IPS-18a (cell line): Measurements from ENCODE around the gene GDPGP1.

Experiments used
- H3K27ac ChIP-seq: one replicate; pipeline ENCODE4 v1.5.1; 2013; ENCODE audit warnings: low read length
- H3K27me3 ChIP-seq: one replicate; pipeline ENCODE4 v1.6.1; 2013; ENCODE audit warnings: mild to moderate bottlenecking, low read length; ENCODE audit not compliant: control insufficient read depth, insufficient read depth
- H3K36me3 ChIP-seq: one replicate; pipeline ENCODE4 v1.6.1; 2013; ENCODE audit warnings: low read depth, low read length; ENCODE audit not compliant: control insufficient read depth
- H3K4me1 ChIP-seq: one replicate; pipeline ENCODE4 v1.6.1; 2013; ENCODE audit warnings: low read depth, low read length; ENCODE audit not compliant: control insufficient read depth
- H3K4me3 ChIP-seq: one replicate; pipeline ENCODE4 v1.5.1; 2013; ENCODE audit warnings: low read length
- H3K9ac ChIP-seq: one replicate; pipeline ENCODE4 v1.6.1; 2013; ENCODE audit warnings: mild to moderate bottlenecking, low read length, moderate library complexity
- H3K9me3 ChIP-seq: one replicate; pipeline ENCODE4 v1.6.1; 2013; ENCODE audit warnings: low read depth, low read length; ENCODE audit not compliant: control insufficient read depth

Gene GDPGP1

DNA sequence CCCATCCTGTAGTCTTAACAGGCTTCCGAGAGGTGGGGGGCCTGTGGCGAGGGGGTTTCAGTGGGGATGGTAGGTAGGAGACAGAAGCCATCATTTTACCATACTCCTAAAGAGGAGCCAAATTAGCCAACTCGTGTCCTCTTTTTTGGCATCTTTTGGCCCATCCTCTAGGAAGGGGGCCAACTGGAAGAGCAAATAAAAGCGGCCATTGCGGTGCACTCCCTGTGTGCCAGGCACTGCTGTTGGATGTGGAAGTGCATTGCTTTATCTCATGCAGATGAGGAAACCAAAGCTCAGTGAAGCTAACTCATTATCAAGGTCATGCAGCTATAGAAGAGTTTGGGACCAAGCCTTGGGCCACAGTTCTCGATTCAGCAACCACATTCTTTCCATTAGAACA is 26.8 kb upstream of the GDPGP1 start:
- H3K36me3 ChIP-seq, result peaks cover 12% of the 10 kb centered on the region
- H3K9ac ChIP-seq, result no peak overlapping the region
- peaks cover 11% of the 10 kb centered on the region for H3K4me1 ChIP-seq
- H3K9me3 ChIP-seq, result no peaks in the 10 kb centered on the region
- H3K27me3 ChIP-seq, result no peaks in the 10 kb centered on the region
- no peak overlapping the region for H3K27ac ChIP-seq
- no peak overlapping the region for H3K4me3 ChIP-seq

DNA sequence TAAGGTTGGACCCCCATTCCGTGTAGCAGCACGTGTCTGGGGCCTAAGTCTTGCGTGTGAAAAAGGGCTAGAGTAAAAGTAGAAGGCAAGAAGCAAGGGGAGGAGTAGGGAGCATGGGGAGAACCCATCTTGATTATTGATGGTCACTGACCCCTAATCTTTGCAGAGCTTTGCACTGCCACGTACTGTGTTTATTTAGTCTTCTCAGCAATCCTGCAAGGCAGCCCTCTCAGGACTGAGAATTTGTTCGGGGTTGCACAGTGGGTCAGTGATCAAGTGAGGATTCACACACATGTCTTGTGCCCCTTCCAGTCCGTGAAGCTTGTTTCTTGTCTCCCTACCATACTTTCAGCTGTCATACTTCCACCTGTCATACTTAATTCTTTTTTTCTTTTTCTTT is 25.7 kb upstream of the GDPGP1 start:
- Histone ChIP-seq H3K9ac (no peak overlapping the region), H3K4me1 (peaks cover 3% of the 10 kb centered on the region), H3K9me3 (no peaks in the 10 kb centered on the region), H3K27ac (no peak overlapping the region), H3K27me3 (no peaks in the 10 kb centered on the region), H3K36me3 (peaks cover 12% of the 10 kb centered on the region), H3K4me3 (no peak overlapping the region)

DNA sequence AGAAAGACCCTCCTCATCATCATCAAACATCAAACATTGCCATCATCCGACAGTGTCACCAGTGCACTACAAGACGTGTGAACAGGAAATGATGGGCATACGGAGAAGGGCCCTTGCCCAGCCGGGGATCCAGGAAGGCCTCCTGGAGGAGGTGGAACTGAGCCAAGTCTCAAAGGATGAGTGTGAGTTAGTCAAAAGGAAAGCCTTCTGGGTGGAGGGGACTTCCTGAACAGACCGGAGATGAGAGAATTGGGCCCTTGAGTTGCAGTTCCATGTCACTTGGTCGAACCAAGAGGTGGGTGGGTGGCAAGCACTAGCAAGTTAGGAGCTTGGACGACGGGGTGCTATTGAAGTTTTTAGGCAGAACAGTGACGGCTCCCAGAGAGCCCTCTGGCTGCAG is 24.4 kb upstream of the GDPGP1 start:
- H3K9me3 ChIP-seq, result no peaks in the 10 kb centered on the region
- no peaks in the 10 kb centered on the region for H3K4me1 ChIP-seq
- H3K27ac ChIP-seq, result no peak overlapping the region
- H3K36me3 ChIP-seq, result peaks cover 12% of the 10 kb centered on the region
- H3K4me3 ChIP-seq, result no peak overlapping the region
- no peaks in the 10 kb centered on the region for H3K27me3 ChIP-seq
- H3K9ac ChIP-seq, result no peak overlapping the region

DNA sequence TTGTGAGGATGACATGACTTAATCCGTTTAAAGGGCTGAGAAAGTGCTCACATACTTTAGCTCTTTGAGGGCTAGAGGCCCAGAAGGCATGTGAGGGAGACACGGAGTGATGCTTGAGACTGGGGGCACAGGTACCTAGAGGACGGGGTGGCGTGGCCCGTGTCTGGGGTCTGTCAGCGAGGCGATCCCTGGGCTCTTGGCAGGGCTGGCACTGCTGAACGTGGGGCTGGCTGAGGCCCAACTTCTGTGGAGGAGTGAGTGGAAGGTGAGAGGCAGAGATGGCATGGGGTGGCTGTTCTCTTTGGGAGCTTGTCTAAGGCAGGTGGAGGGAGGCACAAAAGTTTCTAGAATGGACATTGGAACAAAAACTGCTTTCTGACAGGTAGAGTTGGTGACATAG is 23.4 kb upstream of the GDPGP1 start:
- H3K36me3 ChIP-seq, result peaks cover 12% of the 10 kb centered on the region
- no peaks in the 10 kb centered on the region for H3K9me3 ChIP-seq
- no peaks in the 10 kb centered on the region for H3K27me3 ChIP-seq
- no peak overlapping the region for H3K9ac ChIP-seq
- H3K4me3 ChIP-seq, result no peak overlapping the region
- no peaks in the 10 kb centered on the region for H3K4me1 ChIP-seq
- H3K27ac ChIP-seq, result no peak overlapping the region

DNA sequence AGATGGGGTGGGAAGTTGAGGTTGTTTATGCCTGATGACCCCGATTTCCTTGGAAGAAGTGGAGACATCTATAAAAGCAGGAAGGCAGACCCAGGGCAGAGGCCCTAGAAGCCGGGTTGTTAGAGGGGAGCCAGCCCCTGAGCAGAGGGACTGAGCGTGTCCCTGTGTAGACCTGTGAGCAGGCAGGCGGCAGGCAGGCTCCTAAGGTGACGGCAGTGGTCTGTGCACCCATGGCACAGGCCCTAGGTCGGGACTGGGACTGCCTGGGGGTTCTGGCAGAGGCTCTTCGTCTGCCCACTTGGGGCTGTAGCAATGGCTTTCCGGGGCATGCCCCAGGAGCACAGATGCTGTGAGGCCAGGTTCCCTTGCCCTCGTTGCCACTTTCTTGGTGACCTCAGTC is 23.0 kb upstream of the GDPGP1 start:
- Histone ChIP-seq H3K27ac (no peak overlapping the region), H3K27me3 (no peaks in the 10 kb centered on the region), H3K36me3 (peaks cover 12% of the 10 kb centered on the region), H3K4me1 (no peaks in the 10 kb centered on the region), H3K9ac (no peak overlapping the region), H3K9me3 (no peaks in the 10 kb centered on the region), H3K4me3 (no peak overlapping the region)

DNA sequence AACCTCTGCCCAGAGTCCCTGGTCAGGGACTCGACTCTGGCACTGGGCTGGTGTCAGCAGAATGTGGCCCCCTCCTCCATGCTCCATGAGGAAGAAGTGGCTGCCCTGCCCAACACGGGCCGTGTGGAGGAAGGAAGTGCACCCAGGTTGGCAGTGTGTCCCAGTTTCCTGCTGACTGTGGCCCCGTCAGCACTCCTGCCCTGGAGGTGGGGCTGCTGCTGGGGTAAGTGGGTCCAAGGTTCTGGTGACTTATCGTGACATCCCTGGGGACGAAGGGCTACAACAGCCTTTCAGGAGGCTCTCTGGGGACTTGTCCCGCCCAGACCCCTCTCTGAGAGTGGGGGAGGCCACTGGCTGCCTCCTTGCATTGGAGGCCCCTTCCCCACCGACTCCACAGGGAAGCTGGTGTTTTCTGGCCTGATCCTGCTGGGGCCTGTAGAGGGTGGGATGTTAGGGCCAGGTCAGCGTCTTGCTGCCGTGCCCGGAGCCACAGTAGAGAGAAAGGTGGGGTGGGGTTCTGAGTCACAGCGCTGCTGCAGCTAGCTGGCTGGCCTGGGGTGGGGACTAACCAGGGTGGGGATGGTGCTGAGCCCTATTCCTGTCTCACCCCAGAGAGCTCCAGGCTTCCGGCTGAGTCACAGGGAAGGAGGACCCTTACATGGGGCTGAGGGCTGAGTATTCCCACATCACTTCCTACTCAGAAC is 22.4 kb upstream of the GDPGP1 start:
- Histone ChIP-seq H3K27ac (no peak overlapping the region), H3K4me3 (no peak overlapping the region), H3K27me3 (no peaks in the 10 kb centered on the region), H3K9ac (no peak overlapping the region), H3K36me3 (peaks cover 8% of the 10 kb centered on the region), H3K4me1 (no peaks in the 10 kb centered on the region), H3K9me3 (no peaks in the 10 kb centered on the region)

DNA sequence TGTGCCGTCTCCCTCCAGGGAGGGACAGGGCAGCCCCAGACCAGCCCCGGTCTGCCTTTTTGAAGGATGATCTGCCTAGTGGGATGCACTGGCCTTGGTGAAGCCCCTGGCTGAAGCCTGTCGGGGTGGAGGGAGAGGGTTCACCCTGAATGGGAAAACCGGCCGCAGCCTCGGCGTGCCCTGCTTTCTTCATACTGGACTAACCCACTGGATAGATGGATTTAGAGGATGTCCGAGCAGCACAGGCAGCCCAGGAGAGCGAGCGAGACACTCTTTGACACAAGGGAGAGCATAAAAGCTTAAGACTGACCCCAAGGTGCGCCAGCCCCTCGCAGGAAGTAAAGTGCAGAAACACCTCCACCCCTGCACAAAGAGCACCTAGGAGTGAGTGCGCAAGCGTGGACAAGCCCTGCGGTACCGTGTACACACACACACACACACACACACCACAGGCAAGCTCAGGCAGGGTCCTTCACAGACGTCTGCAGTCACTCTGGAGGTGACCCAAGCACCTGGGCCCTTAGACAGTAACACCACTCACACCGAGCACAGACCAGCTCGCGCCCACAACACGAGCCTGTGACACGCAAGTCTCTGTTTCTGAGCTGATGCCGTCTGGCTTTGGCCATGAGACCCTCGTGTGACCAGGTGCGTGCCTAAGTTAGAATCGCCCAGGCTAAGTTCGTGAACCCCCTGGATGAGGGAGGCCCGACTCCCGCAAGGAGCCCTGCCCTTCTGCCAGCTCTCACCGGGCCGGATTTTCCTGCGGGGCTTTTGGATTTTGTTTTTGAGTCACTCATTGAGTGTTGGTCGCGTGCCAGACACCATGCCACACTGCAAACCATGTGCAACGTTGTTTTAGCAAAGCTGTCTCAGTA is 21.5 kb upstream of the GDPGP1 start:
- Histone ChIP-seq H3K4me3 (no peak overlapping the region), H3K9ac (no peak overlapping the region), H3K9me3 (no peaks in the 10 kb centered on the region), H3K27me3 (no peaks in the 10 kb centered on the region), H3K4me1 (no peaks in the 10 kb centered on the region), H3K36me3 (no peaks in the 10 kb centered on the region), H3K27ac (no peak overlapping the region)

DNA sequence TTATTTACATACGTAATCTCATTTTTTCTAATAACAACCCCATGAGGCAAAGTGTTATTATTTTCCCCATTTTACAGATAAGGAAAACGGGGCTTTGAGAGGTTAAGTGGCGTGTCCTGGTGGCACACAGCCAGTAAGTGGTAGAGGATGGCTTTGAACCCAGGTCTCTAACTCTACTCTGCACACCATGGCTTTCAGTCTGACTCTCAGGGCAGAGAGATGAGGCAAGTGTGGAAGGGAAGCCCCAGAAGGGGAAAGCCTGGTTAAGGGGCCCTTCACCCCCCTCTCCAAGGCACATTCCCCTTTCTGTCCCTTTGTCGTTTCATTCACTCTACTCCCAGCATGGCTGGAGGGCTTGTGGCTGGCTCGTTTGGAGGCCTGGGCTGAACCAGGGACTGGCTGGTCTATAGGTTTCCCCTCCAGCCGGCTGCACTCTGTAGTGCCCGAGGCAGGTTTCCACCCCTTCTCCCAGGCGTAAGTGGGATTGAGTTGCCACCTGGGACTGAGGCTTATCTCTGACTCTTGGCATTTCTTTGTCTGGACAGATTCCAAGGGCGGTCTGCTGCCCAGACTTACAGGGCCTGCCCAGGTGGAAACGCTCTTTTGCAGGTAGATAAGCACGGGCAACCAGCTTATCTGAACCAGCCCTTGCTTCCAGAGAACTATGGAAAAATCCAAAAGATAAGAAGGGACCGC is 20.7 kb upstream of the GDPGP1 start:
- Histone ChIP-seq H3K27ac (no peak overlapping the region), H3K9ac (no peak overlapping the region), H3K36me3 (peaks cover 4% of the 10 kb centered on the region)

DNA sequence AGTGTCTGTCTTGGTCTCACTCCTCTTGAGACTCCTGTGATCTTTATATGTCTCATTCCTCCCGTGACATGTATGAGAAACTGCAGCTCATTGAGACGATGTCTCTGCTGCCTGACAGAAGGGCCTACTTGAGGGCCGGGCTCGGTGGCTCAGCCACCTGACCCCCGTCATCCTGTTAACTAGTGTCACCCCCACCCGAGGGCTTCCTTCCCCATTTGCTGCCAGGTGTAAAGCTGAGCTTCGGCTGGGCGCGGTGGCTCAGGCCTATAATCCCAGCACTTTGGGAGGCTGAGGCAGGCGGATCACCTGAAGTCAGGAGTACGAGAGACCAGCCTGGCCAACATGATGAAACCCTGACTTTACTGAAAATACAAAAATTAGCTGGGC is 20.2 kb upstream of the GDPGP1 start:
- Histone ChIP-seq H3K27ac (no peak overlapping the region), H3K4me1 (no peaks in the 10 kb centered on the region), H3K9ac (no peak overlapping the region)

More for the DNA sequence above, 20.7 kb upstream of the GDPGP1 start:
- H3K4me1 ChIP-seq, result no peaks in the 10 kb centered on the region
- H3K9me3 ChIP-seq, result no peaks in the 10 kb centered on the region
- no peaks in the 10 kb centered on the region for H3K27me3 ChIP-seq
- H3K4me3 ChIP-seq, result no peak overlapping the region

DNA sequence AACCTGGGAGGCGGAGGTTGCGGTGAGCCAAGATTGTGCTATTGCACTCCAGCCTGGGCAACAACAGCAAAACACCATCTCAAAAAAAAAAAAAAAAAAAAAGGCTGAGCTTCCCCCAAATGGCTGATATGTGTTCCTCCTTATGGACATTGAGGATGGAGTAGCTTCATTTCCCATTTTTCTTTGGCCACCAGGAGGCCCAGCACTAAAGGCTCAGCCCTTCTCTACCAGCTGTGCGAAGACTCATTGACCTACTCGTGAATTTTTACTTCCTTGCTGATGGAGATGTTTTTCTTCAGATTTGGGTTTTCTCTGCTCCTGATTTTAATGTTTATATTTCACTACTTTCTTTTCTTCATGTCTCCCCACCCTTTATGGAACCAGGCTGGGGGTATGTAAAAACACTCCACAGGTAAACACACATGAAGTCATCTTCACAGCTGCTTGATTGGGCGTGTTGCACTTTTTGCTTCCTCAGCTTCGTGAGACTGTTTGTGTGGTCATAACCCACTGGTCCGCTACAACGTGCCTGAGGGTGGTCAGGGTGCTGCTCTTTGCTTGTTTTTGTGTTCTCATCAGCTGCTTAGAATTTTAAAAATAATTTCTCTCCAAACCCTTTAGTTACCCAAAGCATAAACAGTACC is 19.3 kb upstream of the GDPGP1 start:
- H3K4me3 ChIP-seq, result no peak overlapping the region
- no peak overlapping the region for H3K27ac ChIP-seq
- H3K36me3 ChIP-seq, result peaks cover 4% of the 10 kb centered on the region
- H3K9me3 ChIP-seq, result no peaks in the 10 kb centered on the region
- H3K27me3 ChIP-seq, result no peaks in the 10 kb centered on the region
- no peaks in the 10 kb centered on the region for H3K4me1 ChIP-seq
- no peak overlapping the region for H3K9ac ChIP-seq

More for the DNA sequence above, 20.2 kb upstream of the GDPGP1 start:
- Histone ChIP-seq H3K27me3 (no peaks in the 10 kb centered on the region), H3K9me3 (no peaks in the 10 kb centered on the region), H3K36me3 (peaks cover 4% of the 10 kb centered on the region), H3K4me3 (no peak overlapping the region)

DNA sequence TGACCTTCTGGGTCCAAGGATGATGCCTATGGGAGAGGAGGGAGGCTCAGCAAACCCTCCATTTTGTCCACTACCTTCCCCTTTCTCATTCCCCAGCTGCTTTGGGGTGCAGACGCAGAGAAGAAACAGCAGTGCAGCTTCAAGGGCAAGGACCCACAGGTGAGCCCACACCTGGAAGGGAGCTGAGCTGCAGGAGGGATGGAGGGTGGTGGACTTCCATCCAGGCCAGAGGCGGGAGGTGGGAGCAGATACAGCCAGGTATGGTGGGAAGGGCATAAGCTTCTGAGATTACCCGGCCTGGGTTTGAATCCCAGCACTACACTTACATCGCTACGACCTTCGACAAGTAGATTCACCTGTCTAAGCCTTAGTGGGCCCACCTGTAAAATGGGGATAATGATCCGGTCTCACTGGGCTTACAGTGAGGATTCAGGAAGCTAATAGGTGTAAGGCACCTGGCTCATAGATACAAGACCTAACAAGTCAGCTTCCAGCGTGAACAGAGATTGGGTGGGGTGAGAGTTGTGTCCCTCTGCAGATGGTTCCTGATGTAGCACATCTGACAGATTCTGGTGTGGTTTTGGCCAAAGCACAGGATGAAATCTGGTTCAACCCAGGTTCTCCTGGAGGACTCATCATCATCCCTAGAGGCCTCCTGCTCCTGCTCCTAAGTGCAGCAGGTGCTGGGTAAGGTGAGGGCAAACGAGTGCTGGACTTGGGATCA is 16.2 kb upstream of the GDPGP1 start:
- Histone ChIP-seq H3K4me3 (no peak overlapping the region), H3K9me3 (no peaks in the 10 kb centered on the region), H3K9ac (no peak overlapping the region), H3K36me3 (peaks cover 4% of the 10 kb centered on the region), H3K4me1 (no peaks in the 10 kb centered on the region), H3K27ac (no peak overlapping the region), H3K27me3 (no peaks in the 10 kb centered on the region)
